GM10248 (cell line): ENCODE data around the gene SMAD7.

ENCODE experiments used
- CTCF ChIA-PET: fragments of 300-600 bp; sonication (Branson Sonifier 250); formaldehyde crosslinking; extraction: SDS; loops from one replicate; lab custom pipeline; 2021; ENCODE audit warnings: antibody characterized with exemption; lab: Yijun Ruan, JAX
- POLR2A ChIA-PET: fragments of 350-650 bp; sonication (Branson Sonifier 250); formaldehyde crosslinking; extraction: SDS; loops from one replicate; lab custom pipeline; 2020; ENCODE audit warnings: antibody characterized with exemption; lab: Yijun Ruan, JAX
- DNase-seq: peaks from one replicate; pipeline ENCODE4 v3.0.0; 2012; ENCODE audit errors: extremely low spot score
- CTCF ChIP-seq: IDR thresholded peaks from 2 replicates; pipeline ENCODE4 v1.5.1; 2012; ENCODE audit warnings: mild to moderate bottlenecking, low read depth; ENCODE audit errors: extremely low read depth, missing control alignments, control extremely low read depth

The SMAD7 gene

GRCh38 chr18:48904091-48904490 lies 46.7 kb downstream of the SMAD7 start:
- CTCF ChIA-PET: no interaction called here
- no peak for DNase-seq
- POLR2A ChIA-PET: interaction anchor here (0.6 kb wide), 1 partner anchor 28 kb away, joined by 3 read pairs; no protein-coding TSS in a partner anchor
- no peak for TF ChIP-seq CTCF

GRCh38 chr18:48902856-48903601 lies 47.7 kb downstream of the SMAD7 start:
- POLR2A ChIA-PET: no interaction called here
- no peak for TF ChIP-seq CTCF
- no peak for DNase-seq
- CTCF ChIA-PET: no interaction called here

- POLR2A ChIA-PET: no interaction called here
- CTCF ChIA-PET: no interaction called here
- no peak for DNase-seq
- no peak for TF ChIP-seq CTCF
Measured at GRCh38 chr18:48902023-48902855, 48.5 kb downstream of the SMAD7 start.

GRCh38 chr18:48901145-48902022 lies 49.4 kb downstream of the SMAD7 start:
- DNase-seq: no peak
- CTCF ChIA-PET: interaction anchor here (0.8 to 1.3 kb wide), 2 partner anchors 124 to 153 kb away, joined by 3 read pairs; no protein-coding TSS in a partner anchor
- POLR2A ChIA-PET: no interaction called here
- no peak for TF ChIP-seq CTCF

- ChIA-PET POLR2A (no interaction called here), CTCF (interaction anchor here (1.3 kb wide), 1 partner anchor 152 kb away, joined by 3 read pairs; no protein-coding TSS in a partner anchor)
- no peak for DNase-seq
- TF ChIP-seq CTCF: no peak
Measured at GRCh38 chr18:48900469-48900868, 50.3 kb downstream of the SMAD7 start.
